HepG2 (cell line): ENCODE results near the gene NLRP6. TPM values are rescaled to one million over a fixed set of nuclear protein-coding genes. Genes with fewer than 3 reads are reported as not detected.

Source experiments
- ASH2L ChIP-seq: fragments of 300-600, 200-600 bp; sonication (generic); IDR thresholded peaks from 2 replicates; pipeline ENCODE4 v1.7.0; 2017; ENCODE audit warnings: low read depth, mild to moderate bottlenecking, moderate library complexity, mixed read lengths, low read length; ENCODE audit not compliant: insufficient read length
- ATF7-NPFF ChIP-seq: sonication (generic); formaldehyde crosslinking; IDR thresholded peaks from 2 replicates; pipeline ENCODE4 v1.8.1; 2023; ENCODE audit warnings: mild to moderate bottlenecking, low read depth, missing genetic modification reagents, moderate library complexity
- CENPX ChIP-seq: sonication (generic); formaldehyde crosslinking; IDR thresholded peaks from 2 replicates; pipeline ENCODE4 v1.9.0; 2021; ENCODE audit warnings: mild to moderate bottlenecking, missing genetic modification reagents, moderate library complexity
- CHCHD3 ChIP-seq: sonication (generic); formaldehyde crosslinking; IDR thresholded peaks from 2 replicates; pipeline ENCODE4 v1.8.0; 2022; ENCODE audit warnings: mild to moderate bottlenecking, missing genetic modification reagents, moderate library complexity
- DR1 ChIP-seq: sonication (generic); formaldehyde crosslinking; IDR thresholded peaks from 2 replicates; pipeline ENCODE4 v1.8.0; 2021; ENCODE audit warnings: mild to moderate bottlenecking, missing genetic modification reagents, inconsistent platforms
- FOXA3 ChIP-seq: IDR thresholded peaks from 2 replicates; pipeline ENCODE4 v1.6.1; 2016; ENCODE audit warnings: missing genetic modification reagents, missing compliant biosample characterization
- GATAD1 ChIP-seq: IDR thresholded peaks from 2 replicates; pipeline ENCODE4 v1.6.1; 2016; ENCODE audit warnings: missing genetic modification reagents, missing compliant biosample characterization
- RARA ChIP-seq: IDR thresholded peaks from 2 replicates; pipeline ENCODE4 v1.6.1; 2016; ENCODE audit warnings: missing genetic modification reagents, missing compliant biosample characterization
- RXRA ChIP-seq: sonication (generic); formaldehyde crosslinking; IDR thresholded peaks from 2 replicates; pipeline ENCODE4 v1.5.1; 2020; ENCODE audit warnings: missing genetic modification reagents
- SRY ChIP-seq: sonication (generic); formaldehyde crosslinking; IDR thresholded peaks from 2 replicates; pipeline ENCODE4 v1.8.0; 2022; ENCODE audit warnings: mild to moderate bottlenecking, missing genetic modification reagents
- ZNF256 ChIP-seq: sonication (generic); formaldehyde crosslinking; conservative IDR thresholded peaks from 2 replicates; pipeline ENCODE4 v1.4.0; 2020; ENCODE audit warnings: missing genetic modification reagents
- ZNF460 ChIP-seq: sonication (generic); formaldehyde crosslinking; IDR thresholded peaks from 2 replicates; pipeline ENCODE4 v1.5.1; 2020; ENCODE audit warnings: missing genetic modification reagents, mild to moderate bottlenecking, borderline replicate concordance
- ZNF775 ChIP-seq: sonication (generic); formaldehyde crosslinking; IDR thresholded peaks from 2 replicates; pipeline ENCODE4 v1.4.0; 2020; ENCODE audit warnings: missing genetic modification reagents, mild to moderate bottlenecking, moderate library complexity, borderline replicate concordance
- polyA plus RNA-seq, 8 experiments: library from polyadenylated mRNA; depleted of rRNA in 3 of 8; stranded (reverse) in 7 of 8; unstranded in 1 of 8; fragments of >200 nt; fragmentation: Illumina TruSeq in 4 of 8; extraction: Trizol in 4 of 8; gene quantifications; 2 replicates each; pipeline versions ENCODE4 v1.2.1 to v1.2.3, GENCODE V29; 2011 to 2016; ENCODE audit warnings: low read depth in 4 of 8, missing spikeins in 1 of 8, mixed read lengths in 1 of 8; ENCODE audit not compliant: insufficient read depth in 1 of 8
- total RNA-seq, 5 experiments: library from RNA; depleted of rRNA; stranded (reverse); fragments of >200 nt; fragmentation: Illumina TruSeq; extraction: Trizol; gene quantifications; 2 replicates each; pipeline ENCODE4 v1.2.3, GENCODE V29; 2016; ENCODE audit warnings: low read depth in 1 of 5
- TF ChIP-seq, protein P1 (sequence below): fragments of 450-650 bp; IDR thresholded peaks from 2 replicates; pipeline ENCODE4 v1.6.1; 2016
- TF ChIP-seq, protein P2 (sequence below): sonication (generic); formaldehyde crosslinking; IDR thresholded peaks from 2 replicates; pipeline ENCODE4 v1.4.0; 2020; ENCODE audit warnings: missing genetic modification reagents, low read depth, mild to moderate bottlenecking, borderline replicate concordance
- TF ChIP-seq, protein P3 (sequence below): sonication (generic); formaldehyde crosslinking; IDR thresholded peaks from 2 replicates; pipeline ENCODE4 v1.9.0; 2021; ENCODE audit warnings: mild to moderate bottlenecking, missing genetic modification reagents
- TF ChIP-seq, protein P4 (sequence below): sonication (generic); formaldehyde crosslinking; IDR thresholded peaks from 2 replicates; pipeline ENCODE4 v1.8.0; 2022; ENCODE audit warnings: missing genetic modification reagents, mild to moderate bottlenecking, inconsistent platforms, borderline replicate concordance

NLRP6 gene
- total and polyA plus RNA-seq, 2 of the 13 experiments (the other 11 are each of a cell fraction or from before 2014, with no cell fraction given), result not detected

DNA sequence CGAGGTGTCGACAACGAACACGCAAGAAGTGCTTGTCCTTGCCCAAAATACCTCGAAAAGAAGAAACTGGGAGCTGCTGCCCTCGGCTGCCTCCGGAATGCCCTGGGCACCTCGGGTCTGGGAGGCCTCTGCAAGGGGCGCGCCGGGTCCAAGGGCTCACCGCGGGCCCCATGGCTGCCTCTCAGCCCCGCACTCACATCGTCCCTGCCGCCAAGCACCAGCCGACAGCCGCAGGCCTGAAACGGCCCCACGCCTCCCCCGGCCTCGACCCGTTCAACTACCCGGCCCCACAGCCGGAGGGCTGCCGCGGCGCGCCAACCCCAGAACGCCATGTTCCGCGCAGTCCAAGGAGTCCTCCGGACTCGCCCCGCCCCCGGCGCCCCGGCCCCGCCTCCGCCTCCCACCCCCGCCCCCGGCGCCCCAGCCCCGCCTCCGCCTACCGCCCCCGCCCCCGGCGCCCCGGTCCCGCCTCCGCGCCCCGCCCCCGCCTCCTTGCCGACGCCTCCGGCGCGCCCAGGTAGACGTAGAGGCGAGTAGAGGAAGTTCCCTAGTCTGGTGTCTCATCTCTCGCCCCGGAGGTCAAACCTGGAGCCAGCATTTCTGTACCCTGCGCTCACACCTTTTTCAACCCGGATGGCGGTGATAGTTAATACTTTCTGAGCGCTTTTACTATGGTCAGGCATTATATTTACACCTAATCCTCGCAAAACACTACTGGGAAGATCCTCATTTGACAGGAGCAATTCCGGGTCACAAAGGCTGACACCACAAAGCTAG lies 42.0 kb upstream of the NLRP6 start, which contains the start of gene SIRT3 (continued):
- TF ChIP-seq, protein P1, sequence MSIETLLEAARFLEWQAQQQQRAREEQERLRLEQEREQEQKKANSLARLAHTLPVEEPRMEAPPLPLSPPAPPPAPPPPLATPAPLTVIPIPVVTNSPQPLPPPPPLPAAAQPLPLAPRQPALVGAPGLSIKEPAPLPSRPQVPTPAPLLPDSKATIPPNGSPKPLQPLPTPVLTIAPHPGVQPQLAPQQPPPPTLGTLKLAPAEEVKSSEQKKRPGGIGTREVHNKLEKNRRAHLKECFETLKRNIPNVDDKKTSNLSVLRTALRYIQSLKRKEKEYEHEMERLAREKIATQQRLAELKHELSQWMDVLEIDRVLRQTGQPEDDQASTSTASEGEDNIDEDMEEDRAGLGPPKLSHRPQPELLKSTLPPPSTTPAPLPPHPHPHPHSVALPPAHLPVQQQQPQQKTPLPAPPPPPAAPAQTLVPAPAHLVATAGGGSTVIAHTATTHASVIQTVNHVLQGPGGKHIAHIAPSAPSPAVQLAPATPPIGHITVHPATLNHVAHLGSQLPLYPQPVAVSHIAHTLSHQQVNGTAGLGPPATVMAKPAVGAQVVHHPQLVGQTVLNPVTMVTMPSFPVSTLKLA, result no peak
- TF ChIP-seq, protein P2, sequence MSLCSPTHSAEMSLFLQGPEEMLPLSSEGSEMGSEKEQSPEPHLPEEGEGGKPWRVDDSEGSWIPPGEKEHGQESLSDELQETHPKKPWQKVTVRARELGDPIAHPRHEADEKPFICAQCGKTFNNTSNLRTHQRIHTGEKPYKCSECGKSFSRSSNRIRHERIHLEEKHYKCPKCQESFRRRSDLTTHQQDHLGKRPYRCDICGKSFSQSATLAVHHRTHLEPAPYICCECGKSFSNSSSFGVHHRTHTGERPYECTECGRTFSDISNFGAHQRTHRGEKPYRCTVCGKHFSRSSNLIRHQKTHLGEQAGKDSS (CRISPR knock-in tag), result no peak
- TF ChIP-seq GATAD1 (CRISPR knock-in tag) (no peak), ATF7-NPFF (CRISPR knock-in tag) (0 out of 2 replicates have a peak, but pooled peaks have one; percentile 70), RXRA (CRISPR knock-in tag) (0 out of 2 replicates have a peak, but pooled peaks have one; percentile 29), CENPX (no peak), CHCHD3 (CRISPR knock-in tag) (0 out of 2 replicates have a peak, but pooled peaks have one; percentile 61), RARA (CRISPR knock-in tag) (peak; percentile 16; the same call in 1 of the 2 replicates), ASH2L (peak; percentile 79), FOXA3 (0 out of 2 replicates have a peak, but pooled peaks have one; percentile 9), ZNF256 (CRISPR knock-in tag) (no peak), SRY (no peak), ZNF775 (CRISPR knock-in tag) (no peak), DR1 (CRISPR knock-in tag) (no peak), ZNF460 (no peak)
- TF ChIP-seq, protein P3, sequence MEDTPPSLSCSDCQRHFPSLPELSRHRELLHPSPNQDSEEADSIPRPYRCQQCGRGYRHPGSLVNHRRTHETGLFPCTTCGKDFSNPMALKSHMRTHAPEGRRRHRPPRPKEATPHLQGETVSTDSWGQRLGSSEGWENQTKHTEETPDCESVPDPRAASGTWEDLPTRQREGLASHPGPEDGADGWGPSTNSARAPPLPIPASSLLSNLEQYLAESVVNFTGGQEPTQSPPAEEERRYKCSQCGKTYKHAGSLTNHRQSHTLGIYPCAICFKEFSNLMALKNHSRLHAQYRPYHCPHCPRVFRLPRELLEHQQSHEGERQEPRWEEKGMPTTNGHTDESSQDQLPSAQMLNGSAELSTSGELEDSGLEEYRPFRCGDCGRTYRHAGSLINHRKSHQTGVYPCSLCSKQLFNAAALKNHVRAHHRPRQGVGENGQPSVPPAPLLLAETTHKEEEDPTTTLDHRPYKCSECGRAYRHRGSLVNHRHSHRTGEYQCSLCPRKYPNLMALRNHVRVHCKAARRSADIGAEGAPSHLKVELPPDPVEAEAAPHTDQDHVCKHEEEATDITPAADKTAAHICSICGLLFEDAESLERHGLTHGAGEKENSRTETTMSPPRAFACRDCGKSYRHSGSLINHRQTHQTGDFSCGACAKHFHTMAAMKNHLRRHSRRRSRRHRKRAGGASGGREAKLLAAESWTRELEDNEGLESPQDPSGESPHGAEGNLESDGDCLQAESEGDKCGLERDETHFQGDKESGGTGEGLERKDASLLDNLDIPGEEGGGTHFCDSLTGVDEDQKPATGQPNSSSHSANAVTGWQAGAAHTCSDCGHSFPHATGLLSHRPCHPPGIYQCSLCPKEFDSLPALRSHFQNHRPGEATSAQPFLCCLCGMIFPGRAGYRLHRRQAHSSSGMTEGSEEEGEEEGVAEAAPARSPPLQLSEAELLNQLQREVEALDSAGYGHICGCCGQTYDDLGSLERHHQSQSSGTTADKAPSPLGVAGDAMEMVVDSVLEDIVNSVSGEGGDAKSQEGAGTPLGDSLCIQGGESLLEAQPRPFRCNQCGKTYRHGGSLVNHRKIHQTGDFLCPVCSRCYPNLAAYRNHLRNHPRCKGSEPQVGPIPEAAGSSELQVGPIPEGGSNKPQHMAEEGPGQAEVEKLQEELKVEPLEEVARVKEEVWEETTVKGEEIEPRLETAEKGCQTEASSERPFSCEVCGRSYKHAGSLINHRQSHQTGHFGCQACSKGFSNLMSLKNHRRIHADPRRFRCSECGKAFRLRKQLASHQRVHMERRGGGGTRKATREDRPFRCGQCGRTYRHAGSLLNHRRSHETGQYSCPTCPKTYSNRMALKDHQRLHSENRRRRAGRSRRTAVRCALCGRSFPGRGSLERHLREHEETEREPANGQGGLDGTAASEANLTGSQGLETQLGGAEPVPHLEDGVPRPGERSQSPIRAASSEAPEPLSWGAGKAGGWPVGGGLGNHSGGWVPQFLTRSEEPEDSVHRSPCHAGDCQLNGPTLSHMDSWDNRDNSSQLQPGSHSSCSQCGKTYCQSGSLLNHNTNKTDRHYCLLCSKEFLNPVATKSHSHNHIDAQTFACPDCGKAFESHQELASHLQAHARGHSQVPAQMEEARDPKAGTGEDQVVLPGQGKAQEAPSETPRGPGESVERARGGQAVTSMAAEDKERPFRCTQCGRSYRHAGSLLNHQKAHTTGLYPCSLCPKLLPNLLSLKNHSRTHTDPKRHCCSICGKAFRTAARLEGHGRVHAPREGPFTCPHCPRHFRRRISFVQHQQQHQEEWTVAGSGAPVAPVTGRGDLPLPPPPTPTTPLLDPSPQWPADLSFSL (CRISPR knock-in tag), result 0 out of 2 replicates have a peak, but pooled peaks have one; percentile 39
- TF ChIP-seq, protein P4, sequence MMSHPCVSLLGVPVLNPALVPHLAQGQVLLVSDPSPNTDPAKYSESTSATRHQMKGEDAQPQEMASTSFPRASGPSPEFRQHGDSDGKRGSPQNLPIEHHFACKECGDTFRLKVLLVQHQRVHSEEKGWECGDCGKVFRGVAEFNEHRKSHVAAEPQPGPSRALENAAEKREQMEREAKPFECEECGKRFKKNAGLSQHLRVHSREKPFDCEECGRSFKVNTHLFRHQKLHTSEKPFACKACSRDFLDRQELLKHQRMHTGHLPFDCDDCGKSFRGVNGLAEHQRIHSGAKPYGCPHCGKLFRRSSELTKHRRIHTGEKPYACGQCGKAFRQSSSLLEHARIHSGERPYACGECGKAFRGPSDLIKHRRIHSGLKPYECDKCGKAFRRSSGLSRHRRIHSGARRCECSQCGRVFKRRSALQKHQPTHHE (CRISPR knock-in tag), result peak; percentile 36; the same call in 1 of the 2 replicates
